GM12878 (cell line): ENCODE measurements around the gene RESP18.

Experiments used
- ASH2L ChIP-seq: fragments of 300-600, 200-600 bp; sonication (generic); IDR thresholded peaks from 2 replicates; pipeline ENCODE4 v1.6.1; 2017; ENCODE audit warnings: low read depth, mild to moderate bottlenecking, borderline replicate concordance
- CEBPB ChIP-seq, 2 experiments: fragments of 150-350 bp in 1 of 2; IDR thresholded peaks; 2 replicates each; pipeline ENCODE4 v1.6.1; 2012 to 2014; ENCODE audit warnings: low read depth in 2 of 2, low read length in 2 of 2, borderline replicate concordance in 1 of 2, inconsistent platforms in 1 of 2
- CTCF ChIP-seq, 3 experiments: IDR thresholded peaks in 2 of 3; conservative IDR thresholded peaks in 1 of 3; 2 replicates each; pipeline ENCODE4 v1.5.1; 2011; ENCODE audit warnings: low read depth in 3 of 3, low read length in 3 of 3, mild to moderate bottlenecking in 3 of 3, control low read depth in 2 of 3, moderate library complexity in 2 of 3, inconsistent platforms in 1 of 3, mixed read lengths in 1 of 3; ENCODE audit not compliant: control insufficient read depth in 2 of 3, insufficient read depth in 1 of 3; ENCODE audit errors: extremely low read depth in 1 of 3
- MLLT1 ChIP-seq: fragments of 450-650 bp; IDR thresholded peaks from 2 replicates; pipeline ENCODE4 v1.6.1; 2016; ENCODE audit warnings: mild to moderate bottlenecking
- POLR2A ChIP-seq: IDR thresholded peaks from 2 replicates; pipeline ENCODE4 v1.6.1; 2011; ENCODE audit warnings: low read depth, mild to moderate bottlenecking, low read length
- POLR2AphosphoS5 ChIP-seq: IDR thresholded peaks from 2 replicates; pipeline ENCODE4 v1.6.1; 2011; ENCODE audit warnings: mild to moderate bottlenecking, low read length, inconsistent platforms
- RUNX3 ChIP-seq: IDR thresholded peaks from 2 replicates; pipeline ENCODE4 v1.6.1; 2012; ENCODE audit warnings: low read length, inconsistent platforms
- SMC3 ChIP-seq: IDR thresholded peaks from 2 replicates; pipeline ENCODE4 v1.6.1; 2011; ENCODE audit warnings: low read length, improper control_type of control experiment, borderline replicate concordance

GRCh38 chr2:219279151-219279915, 53.2 kb downstream of the RESP18 start, which contains the start of gene DNAJB2:
- TF ChIP-seq CTCF (IDR thresholded peaks at IDR 0.05 in 2 of 3, conservative IDR thresholded peaks at IDR 0.05 in 1 of 3; ENCODE audit: control insufficient read depth in 2 of 3, extremely low read depth in 1 of 3, insufficient read depth in 1 of 3, low read depth in 3 of 3, low read length in 3 of 3) (no peak; a peak in 2 of 6 replicates), POLR2A (peak; percentile 91), SMC3 (no peak), RUNX3 (peak; percentile 50; the same call in 1 of the 2 replicates), MLLT1 (no peak; the same call in 1 of the 2 replicates), POLR2AphosphoS5 (peak; percentile 74; the same call in 1 of the 2 replicates), CEBPB (IDR thresholded peaks at IDR 0.05; ENCODE audit: borderline replicate concordance in 1 of 2, low read depth in 2 of 2, low read length in 2 of 2) (no peak), ASH2L (no peak)
